Fibroblast of mammary gland (primary cell): ENCODE measurements around the gene DNAJC15.
"Not testable (repeated sequence)": the region's sequence is repeated elsewhere in the genome, so short reads cannot be mapped to it uniquely, and the experiment has no call there.

Source experiments
- DNase-seq: peaks from one replicate; pipeline ENCODE4 v3.0.0-alpha.2; 2010; ENCODE audit warnings: low read depth
- H3K4me3 ChIP-seq: 2 replicates; pipeline ENCODE4 v1.5.1; 2011; ENCODE audit warnings: low read depth, mild to moderate bottlenecking, low read length, moderate library complexity; ENCODE audit not compliant: control insufficient read depth
- CTCF ChIP-seq: conservative IDR thresholded peaks from 2 replicates; pipeline ENCODE4 v1.5.1; 2011; ENCODE audit warnings: low read depth, low read length, inconsistent platforms; ENCODE audit not compliant: control insufficient read depth, insufficient read depth

The DNAJC15 gene

GRCh38 chr13:43042410-43042921 is 19.1 kb downstream of the DNAJC15 start:
- no peak for DNase-seq

GRCh38 chr13:43044720-43045301 is 21.4 kb downstream of the DNAJC15 start:
- no peak overlapping the region for H3K4me3 ChIP-seq
- DNase-seq, result no peak
- TF ChIP-seq CTCF, result no peak

More at GRCh38 chr13:43042410-43042921, 19.1 kb downstream of the DNAJC15 start:
- H3K4me3 ChIP-seq, result no peak overlapping the region
- no peak for TF ChIP-seq CTCF

- DNase-seq, result peak; percentile 46
- not testable (repeated sequence) for H3K4me3 ChIP-seq
These were observed 22.0 kb downstream of the DNAJC15 start for GRCh38 chr13:43045302-43045773.

GRCh38 chr13:43046259-43046658 is 22.9 kb downstream of the DNAJC15 start:
- no peak for TF ChIP-seq CTCF
- DNase-seq, result no peak
- H3K4me3 ChIP-seq, result no peak overlapping the region

- TF ChIP-seq CTCF, result no peak
- peak; percentile 73 for DNase-seq
- peak overlapping the region; percentile 55 for H3K4me3 ChIP-seq
These were observed 31.7 kb downstream of the DNAJC15 start for GRCh38 chr13:43054803-43055802.

- no peak for DNase-seq
- H3K4me3 ChIP-seq, result no peak overlapping the region
- no peak for TF ChIP-seq CTCF
These were observed 34.4 kb downstream of the DNAJC15 start for GRCh38 chr13:43057653-43058317.

- peak; percentile 82 for DNase-seq
- no peak overlapping the region for H3K4me3 ChIP-seq
- no peak for TF ChIP-seq CTCF
These were observed 34.9 kb downstream of the DNAJC15 start for GRCh38 chr13:43058318-43058674.
